ENCODE measurements around the gene SCAF4.
A peak's percentile ranks its signal among the peaks of the same experiment; 100 is the strongest.
"Not testable (repeated sequence)": the region's sequence is repeated elsewhere in the genome, so short reads cannot be mapped to it uniquely, and the experiment has no call there.

Gene SCAF4

DNA sequence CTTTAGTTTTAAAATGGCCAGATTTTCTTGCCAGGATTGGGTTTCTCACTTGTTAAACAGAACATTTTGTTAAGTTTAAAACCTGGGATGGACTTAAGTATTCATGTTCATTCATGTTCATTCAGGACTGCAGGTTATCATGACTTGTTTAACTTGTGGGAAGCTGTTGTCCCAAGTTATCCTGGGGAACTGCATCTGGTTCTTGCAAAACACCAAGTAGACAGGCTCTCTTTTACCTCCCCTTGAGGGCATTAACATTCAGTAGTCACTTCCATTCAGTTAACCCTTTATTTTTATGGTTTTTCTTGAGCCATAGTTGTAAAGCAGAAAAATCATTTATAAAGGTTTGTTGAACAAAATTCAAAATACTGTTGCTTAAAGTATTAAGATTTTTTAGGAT lies 64.3 kb downstream of the SCAF4 start:
- DNase-seq = no peak

DNA sequence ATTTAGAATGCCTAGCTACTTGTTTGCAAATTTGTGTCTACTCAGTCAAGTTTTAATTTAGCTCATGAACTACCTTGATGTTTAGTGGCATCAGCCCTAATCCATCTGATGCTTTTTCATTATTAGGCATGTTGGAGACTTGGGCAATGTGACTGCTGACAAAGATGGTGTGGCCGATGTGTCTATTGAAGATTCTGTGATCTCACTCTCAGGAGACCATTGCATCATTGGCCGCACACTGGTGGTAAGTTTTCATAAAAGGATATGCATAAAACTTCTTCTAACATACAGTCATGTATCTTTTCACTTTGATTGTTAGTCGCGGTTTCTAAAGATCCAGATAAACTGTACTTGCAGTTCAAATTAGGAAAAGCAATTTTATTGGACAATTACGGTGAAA lies 64.8 kb downstream of the SCAF4 start:
- peak; percentile 54 for DNase-seq

GRCh38 chr21:31666445-31667010 lies 65.4 kb downstream of the SCAF4 start:
- DNase-seq = no peak

- not testable (repeated sequence) for DNase-seq
Measured at GRCh38 chr21:31665869-31666268, 66.0 kb downstream of the SCAF4 start.

DNA sequence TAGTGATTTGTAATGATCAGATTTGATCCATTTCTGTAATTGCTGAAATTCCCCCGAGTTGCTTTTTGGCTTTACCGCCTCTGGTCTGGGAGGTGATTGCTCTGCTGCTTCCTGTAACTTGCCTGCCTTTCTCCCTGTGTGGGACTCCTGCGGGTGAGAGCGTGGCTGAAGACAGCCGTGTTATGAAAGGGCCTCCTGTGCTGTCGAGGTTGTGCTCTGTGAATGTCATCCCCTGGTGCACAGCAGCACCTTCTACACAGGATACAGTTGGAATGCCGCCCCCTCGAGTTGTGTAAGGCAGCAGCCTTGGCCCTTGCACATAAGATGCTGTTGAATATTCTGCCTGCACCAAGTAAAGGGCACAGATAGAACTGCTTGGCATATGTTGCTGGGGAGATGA lies 66.5 kb downstream of the SCAF4 start:
- DNase-seq = peak; percentile 62

DNA sequence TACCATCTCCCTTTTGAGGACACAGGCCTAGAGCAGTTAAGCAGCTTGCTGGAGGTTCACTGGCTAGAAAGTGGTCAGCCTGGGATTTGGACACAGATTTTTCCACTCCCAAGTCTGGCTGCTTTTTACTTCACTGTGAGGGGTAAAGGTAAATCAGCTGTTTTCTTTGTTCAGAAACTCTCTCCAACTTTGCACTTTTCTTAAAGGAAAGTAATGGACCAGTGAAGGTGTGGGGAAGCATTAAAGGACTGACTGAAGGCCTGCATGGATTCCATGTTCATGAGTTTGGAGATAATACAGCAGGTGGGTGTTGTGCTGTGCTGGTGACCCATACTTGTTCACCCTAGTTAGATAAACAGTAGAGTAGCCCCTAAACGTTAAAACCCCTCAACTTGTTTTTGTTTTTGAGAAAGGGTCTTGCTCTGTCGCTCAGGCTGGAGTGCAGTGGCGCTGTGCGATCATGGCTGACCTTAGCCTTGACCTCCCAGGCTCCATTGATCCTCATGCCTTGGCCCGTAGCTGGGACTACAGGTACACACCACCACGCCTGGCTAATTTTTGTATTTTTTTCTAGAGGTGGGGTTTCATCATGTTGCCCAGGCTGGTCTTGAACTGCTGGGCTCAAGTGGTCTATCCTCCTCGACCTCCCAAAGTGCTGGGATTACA lies 68.2 kb downstream of the SCAF4 start:
- no peak for DNase-seq

DNA sequence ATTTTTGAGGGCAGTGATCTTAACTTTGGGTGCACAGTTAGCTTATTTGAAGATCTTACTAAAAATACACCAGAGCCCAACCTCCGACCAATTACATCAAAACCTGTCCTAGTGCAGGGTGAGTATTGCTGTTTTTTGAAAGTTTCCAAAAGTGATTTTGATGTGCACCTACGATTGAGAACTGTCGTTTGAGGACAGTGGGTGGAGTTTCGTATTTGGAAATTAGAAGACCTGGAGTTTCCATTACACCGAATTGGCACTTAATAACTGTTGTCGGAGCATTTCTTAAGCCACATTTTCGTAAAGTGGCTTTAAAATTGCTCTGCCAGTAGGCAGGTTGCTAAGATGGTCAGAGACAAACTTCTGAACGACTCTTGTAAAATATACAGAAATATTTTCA lies 71.3 kb downstream of the SCAF4 start:
- DNase-seq = no peak

- no peak for DNase-seq
Measured at GRCh38 chr21:31660259-31660565, 71.7 kb downstream of the SCAF4 start.

GRCh38 chr21:31659536-31660258 lies 72.2 kb downstream of the SCAF4 start, which contains the start of gene SOD1:
Gene SOD1 (plus strand): TSS chr21:31659693. CDS start chr21:31659770, 77 bp downstream.
- peak; percentile 97 for DNase-seq

DNA sequence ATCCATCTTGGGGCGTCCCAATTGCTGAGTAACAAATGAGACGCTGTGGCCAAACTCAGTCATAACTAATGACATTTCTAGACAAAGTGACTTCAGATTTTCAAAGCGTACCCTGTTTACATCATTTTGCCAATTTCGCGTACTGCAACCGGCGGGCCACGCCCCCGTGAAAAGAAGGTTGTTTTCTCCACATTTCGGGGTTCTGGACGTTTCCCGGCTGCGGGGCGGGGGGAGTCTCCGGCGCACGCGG lies 72.7 kb downstream of the SCAF4 start:
- DNase-seq = no peak

- no peak for DNase-seq
Measured at GRCh38 chr21:31658053-31658452, 73.9 kb downstream of the SCAF4 start.

GRCh38 chr21:31656199-31657095 lies 75.5 kb downstream of the SCAF4 start:
- DNase-seq = peak; percentile 80

- DNase-seq = not testable (repeated sequence)
Measured at GRCh38 chr21:31654821-31655580, 76.9 kb downstream of the SCAF4 start.

GRCh38 chr21:31654340-31654739 lies 77.6 kb downstream of the SCAF4 start:
- no peak for DNase-seq

DNA sequence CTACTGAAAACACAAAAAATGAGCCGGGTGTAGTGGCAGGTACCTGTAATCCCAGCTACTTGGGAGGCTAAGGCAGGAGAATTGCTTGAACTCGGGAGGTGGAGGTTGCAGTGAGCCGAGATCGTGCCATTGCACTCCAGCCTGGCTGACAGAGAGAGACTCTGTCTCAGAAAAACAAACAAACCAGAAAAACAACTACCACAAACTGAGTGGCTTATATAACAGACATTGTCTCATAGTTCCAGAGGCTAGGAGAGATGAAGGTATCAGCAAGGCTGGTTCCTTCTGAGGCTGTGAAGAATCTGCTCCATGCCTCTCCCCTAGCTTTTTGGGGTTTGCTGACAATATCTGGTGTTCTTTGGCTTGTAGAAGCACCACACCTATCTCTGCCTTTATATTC lies 80.4 kb downstream of the SCAF4 start:
- not testable (repeated sequence) for DNase-seq

GRCh38 chr21:31650930-31651329 lies 81.0 kb downstream of the SCAF4 start:
- no peak for DNase-seq

DNA sequence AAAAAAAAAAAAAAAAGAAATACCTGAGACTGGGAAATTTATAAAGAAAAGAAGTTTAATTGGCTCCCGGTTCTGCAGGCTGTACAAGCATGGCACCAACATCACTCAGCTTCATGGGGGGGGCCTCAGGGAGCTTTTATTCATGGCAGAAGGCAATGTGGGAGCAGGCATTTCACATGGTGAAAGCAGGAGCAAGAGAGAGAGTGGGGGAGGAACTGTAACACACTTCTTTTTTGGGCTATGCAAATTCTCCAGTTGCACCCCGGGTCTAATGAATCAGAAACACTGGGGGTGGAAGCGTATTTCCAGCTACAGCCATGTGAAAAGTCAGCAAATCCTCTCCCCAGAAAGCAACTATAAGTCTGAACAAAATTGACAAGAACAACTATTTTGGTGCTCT lies 84.3 kb downstream of the SCAF4 start:
- DNase-seq = no peak

DNA sequence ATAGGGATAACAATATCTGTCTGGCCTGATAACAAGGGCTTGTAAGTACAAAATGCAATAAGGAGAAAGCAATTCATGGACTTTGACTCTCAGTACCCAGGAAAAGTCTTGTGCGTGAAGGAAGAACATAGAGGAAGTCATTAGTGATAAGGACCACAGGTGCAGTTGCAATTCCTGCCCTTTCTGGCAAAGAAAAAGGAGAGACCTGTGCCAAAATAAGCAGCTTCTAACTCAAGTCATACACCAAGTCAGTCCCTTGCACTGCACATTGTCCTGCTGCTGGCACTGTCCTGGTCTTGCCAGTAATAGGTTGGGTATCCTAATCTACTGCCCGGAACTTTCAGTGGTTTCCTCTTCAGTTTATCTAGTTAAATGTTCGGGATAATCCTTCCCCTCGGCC lies 87.3 kb downstream of the SCAF4 start:
- no peak for DNase-seq

DNA sequence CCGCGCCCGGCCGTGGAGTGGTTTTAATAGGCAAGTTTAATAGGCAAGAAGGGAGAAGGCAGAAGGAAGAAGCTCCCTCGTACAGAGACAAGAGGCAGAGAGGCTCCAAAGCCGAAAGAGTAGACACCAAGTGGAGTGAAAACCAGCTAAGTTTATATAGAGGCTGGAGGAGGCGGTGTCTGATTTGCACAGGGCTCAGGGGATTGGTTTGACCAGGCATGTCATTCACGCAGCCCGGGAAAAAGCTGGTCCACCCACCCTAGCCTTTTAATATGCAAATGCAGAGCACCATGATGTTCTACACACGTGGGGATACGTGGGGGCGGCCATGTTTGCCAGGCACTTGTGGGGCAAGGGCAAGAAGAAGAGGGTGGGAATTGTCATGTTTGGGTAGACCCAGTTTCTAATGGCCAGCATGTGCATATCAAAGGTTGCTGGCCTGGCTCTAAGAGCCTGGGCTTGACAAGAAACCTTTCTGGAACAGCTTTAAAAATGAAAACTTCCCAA lies 90.4 kb downstream of the SCAF4 start:
- DNase-seq = no peak

GRCh38 chr21:31636874-31637273 lies 95.0 kb downstream of the SCAF4 start:
- no peak for DNase-seq

DNA sequence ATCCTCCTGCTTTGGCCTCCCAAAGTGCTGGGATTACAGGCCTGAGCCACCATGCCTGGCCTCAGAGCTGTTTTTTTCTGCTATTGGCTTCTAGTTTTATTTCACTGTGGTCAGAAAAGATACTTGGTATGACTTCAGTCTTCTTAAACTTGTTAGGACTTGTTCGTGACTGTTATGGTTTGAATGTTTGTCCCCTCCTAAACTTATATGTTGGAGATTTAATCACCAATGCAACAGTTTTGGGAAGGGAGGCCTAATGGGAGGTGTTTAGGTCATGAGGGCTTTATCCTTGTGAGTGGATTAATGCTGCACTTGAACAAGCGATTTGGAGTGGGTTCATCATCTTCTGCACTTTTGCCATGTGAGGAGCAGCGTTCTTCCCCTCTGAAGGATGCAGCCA lies 96.9 kb downstream of the SCAF4 start:
- no peak for DNase-seq

GRCh38 chr21:31631881-31632280 lies 100.0 kb downstream of the SCAF4 start:
- DNase-seq = not testable (repeated sequence)
